Ectodermal cell (in vitro differentiated cells): Measurements from ENCODE around the gene IGFL2.
"Not testable (repeated sequence)": the region's sequence is repeated elsewhere in the genome, so short reads cannot be mapped to it uniquely, and the experiment has no call there.

ENCODE experiments used
- H3K27ac ChIP-seq: 2 replicates; pipeline ENCODE4 v1.7.0; 2013; ENCODE audit warnings: mild to moderate bottlenecking, low read depth, low read length; ENCODE audit not compliant: insufficient read depth, poor library complexity, severe bottlenecking
- H3K27me3 ChIP-seq: 2 replicates; pipeline ENCODE4 v1.7.0; 2013; ENCODE audit warnings: mild to moderate bottlenecking, low read length; ENCODE audit not compliant: insufficient read depth, control insufficient read depth, poor library complexity, severe bottlenecking
- H3K36me3 ChIP-seq: one replicate; pipeline ENCODE4 v1.7.0; 2013; ENCODE audit warnings: low read length; ENCODE audit not compliant: control insufficient read depth, insufficient read depth
- H3K4me1 ChIP-seq: one replicate; pipeline ENCODE4 v1.7.0; 2013; ENCODE audit warnings: low read length; ENCODE audit not compliant: control insufficient read depth, insufficient read depth
- H3K4me3 ChIP-seq: 2 replicates; pipeline ENCODE4 v1.7.0; 2013; ENCODE audit warnings: low read depth, low read length, control low read depth; ENCODE audit not compliant: insufficient read depth
- H3K9me3 ChIP-seq: 2 replicates; pipeline ENCODE4 v1.7.0; 2013; ENCODE audit warnings: mild to moderate bottlenecking, low read length, moderate library complexity; ENCODE audit not compliant: control insufficient read depth
- WGBS, 2 experiments: methylation state at CpG; one replicate each; pipeline ENCODE4 v1.1.7; 2013; ENCODE audit warnings: missing lambda C conversion rate in 2 of 2; 5-methylcytosine and 5-hydroxymethylcytosine counted together

Gene IGFL2

GRCh38 chr19:46207858-46208257, 59.8 kb downstream of the IGFL2 start:
- H3K4me3 ChIP-seq, H3K27me3 ChIP-seq, H3K4me1 ChIP-seq, H3K9me3 ChIP-seq, H3K27ac ChIP-seq, H3K36me3 ChIP-seq: not testable (repeated sequence)
- 93 to 97% methylated on average over 4 to 6 of the region's 8 CpGs for WGBS, 2 experiments

DNA sequence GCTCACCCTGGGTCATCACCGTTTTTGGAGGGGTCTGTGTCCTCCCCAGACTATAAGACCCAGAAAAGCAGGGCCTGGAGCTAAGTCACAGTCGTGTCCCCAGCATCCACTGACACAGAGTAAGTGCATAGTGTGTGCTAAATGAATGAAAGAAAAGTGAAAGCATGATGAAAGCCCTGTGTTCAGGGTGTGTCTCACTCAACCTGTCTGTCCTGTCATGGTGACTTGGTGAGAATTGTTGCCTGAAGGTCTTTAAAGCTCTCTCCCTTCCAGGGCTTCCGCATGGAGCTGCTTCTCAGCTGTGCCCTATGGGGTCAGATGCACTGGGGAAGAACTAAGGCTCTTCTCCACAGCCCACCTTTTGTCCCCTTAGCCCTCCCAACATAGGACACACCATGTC, 61.0 kb downstream of the IGFL2 start:
- Histone ChIP-seq H3K4me3 (no peak overlapping the region), H3K9me3 (no peaks in the 10 kb centered on the region), H3K4me1 (peaks cover 9% of the 10 kb centered on the region), H3K36me3 (no peaks in the 10 kb centered on the region), H3K27ac (no peak overlapping the region), H3K27me3 (no peaks in the 10 kb centered on the region)
- WGBS, 2 experiments = 87 to 88% methylated on average over 3 of the region's 3 CpGs

DNA sequence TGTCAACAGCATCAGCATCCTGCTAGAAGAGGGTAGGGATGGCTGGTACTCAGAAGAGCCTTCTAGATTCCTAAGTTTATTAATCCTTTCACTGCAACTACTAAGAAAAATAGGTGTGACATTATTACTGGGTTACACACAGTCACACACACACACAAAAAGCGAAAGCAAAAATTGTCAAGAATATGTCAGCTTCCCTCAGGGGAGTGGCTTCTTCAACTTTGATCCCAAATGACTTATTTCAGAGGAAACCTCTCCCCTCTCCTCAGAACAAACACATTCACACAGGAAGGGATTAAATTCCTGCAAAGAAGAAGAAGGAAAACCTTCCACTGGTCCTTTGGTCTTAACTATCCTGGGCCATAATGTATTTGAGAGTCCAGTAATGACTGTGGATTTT, 61.4 kb downstream of the IGFL2 start:
- peaks cover 9% of the 10 kb centered on the region for H3K4me1 ChIP-seq
- WGBS, 2 experiments = 79 to 84% methylated on average over 1 of the region's 1 CpG
- no peaks in the 10 kb centered on the region for H3K9me3 ChIP-seq
- H3K4me3 ChIP-seq = no peak overlapping the region
- H3K36me3 ChIP-seq = no peaks in the 10 kb centered on the region
- no peak overlapping the region for H3K27ac ChIP-seq
- H3K27me3 ChIP-seq = no peaks in the 10 kb centered on the region

GRCh38 chr19:46210669-46211068, 62.6 kb downstream of the IGFL2 start:
- Histone ChIP-seq H3K9me3 (no peaks in the 10 kb centered on the region), H3K27me3 (no peaks in the 10 kb centered on the region), H3K4me3 (no peak overlapping the region), H3K4me1 (peaks cover 9% of the 10 kb centered on the region), H3K27ac (no peak overlapping the region), H3K36me3 (no peaks in the 10 kb centered on the region)
- 88 to 96% methylated on average over 1 of the region's 1 CpG for WGBS, 2 experiments
